ENCODE measurements around the gene LSM14A.
"Not testable (repeated sequence)": the region's sequence is repeated elsewhere in the genome, so short reads cannot be mapped to it uniquely, and the experiment has no call there.

Gene LSM14A

GRCh38 chr19:34232566-34233481, 60.5 kb downstream of the LSM14A start:
- DNase-seq, result no peak

DNA sequence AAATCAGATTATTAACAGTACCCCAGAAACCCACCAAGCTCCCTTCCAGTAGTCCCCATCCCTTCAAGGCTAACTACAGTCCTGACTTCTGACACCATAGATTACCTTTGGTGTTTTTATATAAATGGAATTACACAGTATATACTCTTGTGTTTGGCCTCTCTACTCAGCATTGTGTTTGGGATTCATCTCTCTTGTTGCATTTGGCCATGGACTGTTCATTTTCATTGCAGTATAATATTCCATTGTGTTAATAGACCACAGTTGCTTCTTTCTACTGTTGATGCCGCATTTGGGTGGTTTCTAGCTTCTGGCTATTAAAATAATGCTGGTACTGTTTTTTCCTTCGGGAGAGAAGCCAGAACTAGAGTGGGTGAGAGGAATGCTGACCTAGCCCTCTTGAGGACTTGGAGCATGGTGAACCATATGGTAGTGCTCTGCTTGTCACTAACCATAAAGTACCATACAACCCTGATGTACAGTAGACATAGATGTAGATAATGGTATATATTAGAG, 63.2 kb downstream of the LSM14A start:
- no peak for DNase-seq

DNA sequence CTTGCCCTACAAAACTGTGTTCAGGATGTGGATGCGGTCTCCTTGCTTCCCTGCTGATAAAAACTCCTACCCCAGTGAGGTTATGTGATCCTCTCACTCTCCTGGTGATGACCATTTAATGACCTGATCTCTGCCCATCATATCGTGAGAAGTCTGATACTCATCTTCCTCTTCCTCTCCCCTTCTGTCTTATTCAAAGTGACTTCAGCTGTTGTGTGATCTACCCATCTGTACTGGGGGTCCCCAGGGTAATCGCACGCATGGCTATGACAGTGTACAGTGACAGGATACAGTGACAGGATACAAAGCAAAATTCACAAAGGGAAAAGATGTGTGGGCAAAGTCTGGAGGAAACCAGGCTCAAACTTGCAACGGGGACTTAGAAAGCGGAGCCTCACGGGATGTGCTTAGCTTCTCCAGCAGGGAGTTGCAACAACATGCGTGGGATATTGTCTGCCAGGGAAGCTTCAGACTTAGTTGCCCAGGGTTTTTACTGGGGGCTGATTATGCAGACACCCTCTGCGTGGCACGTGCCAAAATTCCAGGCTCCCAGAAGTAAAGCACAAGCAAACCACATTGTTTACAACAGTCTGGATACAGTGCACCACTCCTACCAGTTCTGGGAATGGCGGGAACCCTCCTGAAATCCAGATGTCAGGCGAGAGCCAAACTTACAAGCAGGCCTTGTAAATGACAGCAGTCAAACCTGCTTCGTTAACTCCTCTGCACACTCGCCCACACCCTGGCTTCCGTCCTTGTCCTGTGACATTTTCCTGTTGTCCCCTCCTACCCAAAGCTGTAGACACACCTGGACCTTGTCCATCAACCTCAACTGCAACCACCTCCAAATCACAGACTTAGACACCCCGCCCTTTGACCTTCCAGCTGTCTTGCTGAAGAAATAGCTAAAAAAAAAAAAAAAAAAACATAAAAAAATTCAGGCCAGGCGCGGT, 64.0 kb downstream of the LSM14A start:
- no peak for DNase-seq

DNA sequence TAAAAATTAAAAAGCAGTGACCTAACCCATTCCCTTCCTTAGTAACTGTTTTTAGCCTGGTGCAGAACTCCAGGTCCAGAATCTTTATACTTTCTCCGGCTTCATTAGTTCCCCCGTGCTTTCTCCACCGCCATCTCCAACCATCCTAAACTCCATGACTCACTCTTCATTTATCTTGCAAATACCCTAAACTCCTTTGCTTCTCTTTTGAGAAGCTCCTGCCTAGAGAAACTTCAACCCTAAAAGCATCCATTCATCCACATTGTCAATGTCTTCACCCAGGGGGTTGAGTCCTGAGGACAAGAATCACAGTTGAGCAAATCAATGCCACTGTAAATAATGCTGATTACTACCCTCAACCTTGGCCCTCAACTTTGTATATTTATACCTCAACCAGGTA, 65.0 kb downstream of the LSM14A start:
- no peak for DNase-seq

GRCh38 chr19:34237939-34238338, 65.6 kb downstream of the LSM14A start:
- no peak for DNase-seq

DNA sequence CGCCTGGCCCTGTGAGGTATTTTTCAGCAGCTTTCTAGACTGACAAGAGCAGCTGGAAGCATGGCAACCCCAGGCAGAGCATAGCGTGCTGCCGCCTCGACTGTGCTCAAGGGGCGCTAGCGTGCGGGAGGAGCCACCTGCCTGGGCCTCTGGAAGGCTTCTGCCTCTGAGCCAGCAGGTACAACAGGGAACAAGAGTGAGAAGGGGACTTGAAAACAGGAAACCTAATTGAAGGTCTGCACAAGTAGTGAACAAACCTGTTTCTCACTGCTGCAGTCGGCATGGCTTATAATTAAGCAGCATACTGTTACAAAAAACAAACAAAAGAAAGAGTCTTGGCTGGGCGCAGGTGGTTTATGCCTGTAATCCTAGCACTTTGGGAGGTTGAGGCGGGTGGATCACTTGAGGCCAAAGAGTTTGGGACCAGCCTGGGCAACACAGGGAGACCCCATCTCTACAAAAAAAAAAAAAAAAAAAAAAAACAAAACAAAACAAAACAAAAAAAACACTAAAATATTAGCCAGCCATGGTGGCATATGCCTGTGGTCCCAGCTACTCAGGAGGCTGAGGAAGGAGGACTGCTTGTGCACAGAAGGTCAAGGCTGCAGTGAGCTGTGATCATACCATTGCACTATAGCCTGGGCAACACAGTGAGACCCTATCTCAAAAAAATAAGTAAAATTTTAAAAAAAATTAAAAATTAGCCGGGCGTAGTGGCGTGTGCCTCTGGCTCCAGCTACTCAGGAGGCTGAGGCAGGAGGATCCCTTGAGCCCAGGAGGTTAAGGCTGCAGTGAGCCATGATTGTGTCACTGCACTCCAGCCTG, 69.4 kb downstream of the LSM14A start:
- no peak for DNase-seq

DNA sequence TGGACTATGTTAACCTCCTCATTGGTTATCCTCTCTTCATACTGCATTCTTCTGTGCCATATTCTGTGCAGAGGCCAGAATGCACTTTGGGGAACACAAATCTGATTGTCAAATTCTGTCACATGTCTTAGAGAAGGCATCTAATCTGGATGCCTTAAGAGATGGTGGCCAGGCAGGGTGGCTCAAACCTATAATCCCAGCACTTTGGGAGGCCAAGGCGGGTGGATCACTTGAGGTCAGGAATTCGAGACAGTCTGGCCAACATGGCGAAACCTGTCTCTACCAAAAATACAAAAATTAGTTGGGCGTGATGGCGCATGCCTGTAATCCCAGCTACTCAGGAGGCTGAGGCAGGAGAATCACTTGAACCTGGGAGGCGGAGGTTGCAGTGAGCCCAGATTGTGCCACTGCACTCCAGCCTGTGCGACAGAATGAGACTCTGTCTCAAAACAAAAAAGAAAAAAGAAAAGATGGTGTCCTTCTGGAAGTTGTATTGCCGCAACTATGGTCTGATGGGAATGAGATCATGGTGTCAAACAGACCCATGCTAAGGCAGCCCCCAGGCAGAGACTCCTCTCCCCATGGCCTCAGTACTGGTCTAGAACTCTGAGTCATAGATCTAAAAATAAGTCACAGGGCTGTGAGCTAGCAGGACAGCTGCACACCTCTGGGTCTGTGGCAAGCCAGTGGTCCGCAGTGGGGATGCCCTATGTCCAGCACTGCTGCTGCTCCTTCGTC, 71.0 kb downstream of the LSM14A start:
- not testable (repeated sequence) for DNase-seq

GRCh38 chr19:34243876-34244578, 71.7 kb downstream of the LSM14A start:
- DNase-seq, result no peak

DNA sequence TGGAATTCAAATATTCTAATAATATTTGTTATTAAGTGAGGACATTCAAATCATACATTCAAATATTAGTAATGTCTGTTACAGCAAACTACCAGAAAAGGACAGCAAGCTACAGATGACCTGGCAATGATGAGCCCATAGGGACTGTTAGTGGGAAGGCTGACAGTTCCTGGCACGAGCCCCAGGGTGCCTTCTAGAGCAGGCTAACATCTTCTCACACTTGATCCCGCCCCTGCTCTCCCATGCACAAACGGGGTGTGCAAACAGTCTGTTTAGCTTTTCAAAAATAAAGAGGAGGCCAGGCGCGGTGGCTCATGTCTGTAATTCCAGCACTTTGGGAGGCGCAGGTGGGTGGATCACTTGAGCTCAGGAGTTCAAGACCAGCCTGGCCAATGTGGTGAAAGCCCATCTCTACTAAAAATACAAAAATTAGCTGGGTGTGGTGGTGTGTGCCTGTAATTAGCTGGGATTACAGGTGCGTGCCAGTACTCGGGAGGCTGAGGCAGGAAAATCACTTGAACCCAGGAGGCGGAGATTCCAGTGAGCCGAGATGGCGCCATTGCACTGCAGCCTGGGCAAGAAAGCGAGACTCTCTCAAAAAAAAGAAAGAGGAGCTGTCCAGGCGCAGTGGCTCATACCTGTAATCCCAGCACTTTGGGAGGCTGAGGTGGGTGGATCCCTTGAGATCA, 72.5 kb downstream of the LSM14A start:
- no peak for DNase-seq

DNA sequence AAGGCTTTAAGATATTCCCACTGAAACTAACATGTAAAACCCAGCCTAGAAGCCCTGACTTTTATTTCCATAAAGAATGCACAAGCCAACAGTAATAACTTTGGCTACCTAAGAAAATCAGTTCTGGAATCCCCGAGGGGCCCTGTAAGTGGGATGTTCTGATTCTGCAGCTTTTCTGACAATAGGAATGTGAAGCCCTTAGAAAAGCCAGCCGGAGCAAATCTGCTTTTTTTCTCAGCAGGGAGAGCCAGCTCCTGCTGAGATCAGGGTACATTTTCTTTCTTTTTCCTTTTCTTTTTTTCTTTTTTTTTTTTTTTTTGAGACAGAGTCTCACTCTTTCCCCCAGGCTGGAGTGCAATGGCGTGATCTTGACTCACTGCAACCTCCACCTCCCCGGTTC, 74.0 kb downstream of the LSM14A start:
- no peak for DNase-seq

GRCh38 chr19:34248941-34249340, 76.6 kb downstream of the LSM14A start:
- no peak for DNase-seq

- DNase-seq, result not testable (repeated sequence)
These were observed 80.9 kb downstream of the LSM14A start for GRCh38 chr19:34253167-34253566.

- DNase-seq, result not testable (repeated sequence)
These were observed 81.4 kb downstream of the LSM14A start for GRCh38 chr19:34253681-34254045.

GRCh38 chr19:34254046-34254697, 81.9 kb downstream of the LSM14A start, which contains the start of gene GARRE1:
Gene GARRE1, plus strand, starts transcription at chr19:34254554. Its CDS starts 45,920 bp downstream, at chr19:34300474.
- peak; percentile 33 for DNase-seq

DNA sequence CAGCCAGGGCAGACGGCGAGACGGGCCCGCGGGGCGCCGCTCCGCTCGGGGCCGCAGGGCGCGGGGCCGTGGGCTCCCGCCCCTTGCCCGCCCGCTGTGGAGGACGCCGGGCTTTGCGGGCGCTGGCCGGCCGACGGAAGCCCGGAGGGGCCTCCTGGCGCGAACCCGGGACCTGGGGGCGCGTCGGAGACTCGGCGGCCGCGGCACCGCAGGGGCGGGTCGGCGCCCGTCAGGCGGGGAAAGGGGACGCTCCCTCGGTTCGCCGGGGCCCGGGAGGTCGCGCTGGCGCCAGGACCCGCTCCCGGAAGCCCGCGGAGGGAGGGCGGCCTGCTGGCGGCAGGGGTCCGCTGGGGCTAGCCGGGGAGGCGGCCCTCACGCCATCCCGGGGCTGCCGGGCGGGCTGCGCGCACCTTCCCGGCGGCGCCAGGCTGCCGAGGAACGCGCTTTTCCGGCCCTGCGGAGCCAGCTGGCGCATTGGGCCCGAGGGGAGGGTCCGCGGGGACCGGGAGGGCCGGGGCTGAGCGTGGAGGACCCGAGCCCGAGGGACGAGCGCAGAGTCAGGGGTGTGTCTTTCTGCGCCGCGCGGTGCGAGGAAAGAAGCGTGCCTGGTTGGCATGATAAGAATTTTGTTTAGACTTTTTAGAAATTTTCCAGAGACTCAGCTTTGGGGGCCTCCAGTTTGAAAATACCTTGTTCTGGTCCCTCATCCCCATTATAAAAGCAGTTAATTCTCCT, 82.6 kb downstream of the LSM14A start:
- no peak for DNase-seq

DNA sequence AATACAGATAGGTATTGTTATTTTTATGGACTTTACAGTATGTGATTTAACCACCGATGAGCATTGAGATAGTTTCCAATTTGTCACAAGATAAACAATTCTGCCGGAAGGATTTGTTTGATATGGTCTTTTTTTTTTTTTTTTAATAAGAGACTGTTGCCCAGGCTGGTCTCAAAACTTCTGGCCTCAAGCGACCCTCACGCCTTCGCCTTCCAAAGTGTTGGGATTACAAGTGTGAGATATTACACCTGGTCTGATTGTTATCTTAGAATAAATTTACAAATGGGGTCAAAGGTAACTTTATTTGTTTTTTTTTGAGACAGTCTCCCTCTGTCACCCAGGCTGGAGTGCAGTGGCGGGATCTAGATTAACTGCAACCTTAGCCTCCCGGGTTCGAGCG, 83.2 kb downstream of the LSM14A start:
- DNase-seq, result no peak

DNA sequence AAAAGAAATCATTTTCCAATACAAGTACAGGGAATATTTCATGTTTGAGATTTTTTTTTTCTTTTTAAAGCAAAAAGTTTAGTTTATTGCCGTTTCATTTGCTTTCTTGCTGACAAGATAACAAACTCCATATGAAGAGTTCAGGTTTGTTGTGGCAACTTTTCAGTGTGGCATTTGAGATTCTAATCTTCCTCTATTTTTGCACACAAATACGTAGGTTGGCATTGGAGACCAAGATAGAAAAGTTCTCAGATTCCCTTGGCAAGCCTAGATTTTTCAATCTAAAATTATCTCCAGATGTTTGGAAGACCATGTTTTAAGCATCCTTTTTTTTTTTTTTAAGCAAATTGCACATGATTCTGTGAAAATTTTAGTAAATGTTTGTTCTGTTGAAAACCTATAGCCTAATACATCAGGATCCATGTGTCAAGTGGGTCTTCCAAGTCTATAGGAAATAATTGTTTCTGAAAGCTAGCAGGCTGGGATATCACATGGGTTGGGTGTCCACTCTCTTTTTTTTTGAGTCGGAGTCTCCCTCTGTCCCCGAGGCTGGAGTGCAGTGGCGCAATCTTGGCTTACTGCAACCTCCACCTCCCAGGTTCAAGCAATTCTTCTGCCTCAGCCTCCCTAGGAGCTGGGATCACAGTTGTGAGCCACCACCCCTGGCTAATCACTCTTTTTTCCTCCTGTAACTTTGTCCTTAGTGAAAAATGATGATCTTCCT, 84.7 kb downstream of the LSM14A start:
- DNase-seq, result no peak

DNA sequence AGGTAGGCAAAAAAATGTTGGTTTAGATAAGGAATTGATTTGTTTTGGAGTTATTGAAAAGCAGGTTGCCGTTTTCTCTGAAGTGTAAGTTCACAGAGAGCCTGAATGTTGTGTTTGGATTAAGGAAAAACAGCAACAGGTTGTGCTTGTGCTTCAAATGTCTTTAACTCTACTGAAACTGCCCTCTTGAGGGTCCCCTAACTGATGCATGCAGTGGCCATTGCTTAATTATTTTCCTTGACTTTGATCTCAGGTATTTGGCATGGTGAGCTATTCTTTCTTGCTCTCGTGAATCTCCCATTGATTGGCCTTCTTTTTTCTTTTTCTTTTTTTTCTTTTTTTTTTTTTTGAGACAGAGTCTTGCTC, 85.2 kb downstream of the LSM14A start:
- DNase-seq, result no peak

Data from NCI-H1694 treated with DMSO at 0.1 percent for 48 hours (cell line).